ENCODE measurements around the gene UBE2V1. TPM values are rescaled to one million over a fixed set of nuclear protein-coding genes. Genes with fewer than 3 reads are reported as not detected.

UBE2V1 gene
- polyA plus RNA-seq, 1 of the 3 experiments (the other 2 are of a cell fraction), result 99.7 TPM

- peaks cover 22% of the 10 kb centered on the region; the same call in 1 of the 2 replicates for H3K79me2 ChIP-seq (ENCODE audit: insufficient read depth)
Measured at GRCh38 chr20:50133474-50134217, 20.7 kb upstream of the UBE2V1 start.

More at GRCh38 chr20:50133474-50134217, 20.7 kb upstream of the UBE2V1 start:
- H3K4me3 ChIP-seq (ENCODE audit: low read depth in 2 of 2, low read length in 1 of 2), result no peak overlapping the region
- H3K27me3 ChIP-seq (ENCODE audit: insufficient read depth), result no peaks in the 10 kb centered on the region
- no peak overlapping the region for H3K9ac ChIP-seq
- DNase-seq, result no peak
- no peaks in the 10 kb centered on the region for H3F3A ChIP-seq (replicated peaks; ENCODE audit: insufficient read depth)
- no peaks in the 10 kb centered on the region for H3K9me2 ChIP-seq
- H2AFZ ChIP-seq (ENCODE audit: low read depth), result no peak overlapping the region
- TF ChIP-seq CHD2 (IDR thresholded peaks at IDR 0.05; ENCODE audit: low read length, partially characterized antibody), result no peak
- no peak for TF ChIP-seq EP300 (IDR thresholded peaks at IDR 0.05; ENCODE audit: borderline replicate concordance in 1 of 2, low read depth in 1 of 2, low read length in 1 of 2)
- TF ChIP-seq IRF3 (IDR thresholded peaks at IDR 0.05; ENCODE audit: low read depth, low read length), result no peak
- TF ChIP-seq SMC3 (IDR thresholded peaks at IDR 0.05; ENCODE audit: low read depth, low read length), result no peak
- no peak for TF ChIP-seq GATA2 (CRISPR knock-in tag; IDR thresholded peaks at IDR 0.05)
- TF ChIP-seq MEF2A (IDR thresholded peaks at IDR 0.05; ENCODE audit: borderline replicate concordance, low read depth), result no peak
- no peak for TF ChIP-seq YY1 (IDR thresholded peaks at IDR 0.05; ENCODE audit: low read depth)
- no peak for TF ChIP-seq RCOR1 (IDR thresholded peaks at IDR 0.05; ENCODE audit: low read length)
- no peak for TF ChIP-seq JUND (IDR thresholded peaks at IDR 0.05)
- no peak for TF ChIP-seq PBX3 (IDR thresholded peaks at IDR 0.05)
- TF ChIP-seq ZBTB33 (IDR thresholded peaks at IDR 0.05; ENCODE audit: borderline replicate concordance, low read depth), result no peak
- no peak for TF ChIP-seq MAX (IDR thresholded peaks at IDR 0.05; ENCODE audit: low read depth)
- no peak for TF ChIP-seq RAD21 (IDR thresholded peaks at IDR 0.05; ENCODE audit: low read length)
- 88% methylated on average over 7 of the region's 9 CpGs for WGBS (ENCODE audit: low lambda C conversion rate)
- no peaks in the 10 kb centered on the region; a peak in 2 of 4 replicates for H3K4me1 ChIP-seq (ENCODE audit: control insufficient read depth in 1 of 2, insufficient read depth in 2 of 2, low read depth in 1 of 2, low read length in 1 of 2)
- POLR2A ChIA-PET, result no interaction called here
- H3K4me2 ChIP-seq, result no peak overlapping the region
- H3K36me3 ChIP-seq (replicated peaks in 1 of 2; ENCODE audit: control insufficient read depth in 1 of 2, insufficient read depth in 2 of 2, low read length in 1 of 2), result peaks cover 0 to 15% of the 10 kb centered on the region in 2 experiments
- H3K27ac ChIP-seq (ENCODE audit: low read depth in 2 of 2, low read length in 1 of 2), result no peak overlapping the region
- CTCF ChIA-PET, result interaction anchor here (0.7 to 7.0 kb wide), 10 partner anchors 8 to 451 kb away, joined by 3 to 44 read pairs (median 6); no protein-coding TSS in a partner anchor
- H4K20me1 ChIP-seq (ENCODE audit: insufficient read depth), result no peaks in the 10 kb centered on the region
- no peaks in the 10 kb centered on the region for H3K9me3 ChIP-seq

Measured in SK-N-SH (cell line).